SH-SY5Y (cell line): Measurements from ENCODE around the gene UNC45B.

Experiments
- GATA2 ChIP-seq: IDR thresholded peaks from 2 replicates; pipeline ENCODE4 v1.6.1; 2011; ENCODE audit warnings: mild to moderate bottlenecking, low read depth, low read length
- GATA3 ChIP-seq: IDR thresholded peaks from 2 replicates; pipeline ENCODE4 v1.6.1; 2011; ENCODE audit warnings: low read depth, mild to moderate bottlenecking, low read length, moderate library complexity

DNA sequence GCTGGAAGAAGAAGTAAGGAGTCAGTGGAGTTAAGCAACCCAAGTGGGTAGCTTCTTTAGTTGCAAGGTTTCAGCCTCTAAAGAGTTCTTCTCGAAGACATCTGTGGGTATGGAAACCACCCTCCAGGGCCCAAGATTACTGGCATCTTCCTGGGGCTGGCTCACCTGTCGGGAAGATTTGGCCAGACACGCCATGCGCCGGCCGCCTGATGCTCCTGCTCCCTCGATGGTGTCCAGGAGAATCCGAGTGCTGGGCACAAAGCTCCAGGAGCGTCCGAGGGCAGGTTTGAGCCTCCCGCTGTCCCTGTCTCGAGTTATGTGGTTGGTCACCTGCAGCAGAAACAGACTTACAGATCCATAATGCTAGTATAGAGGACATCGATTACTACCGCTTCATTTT is 46.6 kb upstream of the UNC45B start:
- no peak for TF ChIP-seq GATA3
- TF ChIP-seq GATA2 = no peak
